Measurements from ENCODE around the gene TXNL1. TPM values are rescaled to one million over a fixed set of nuclear protein-coding genes. Genes with fewer than 3 reads are reported as not detected.

TXNL1 gene
- total RNA-seq, 2 experiments from 2014 or later = 41.5 to 41.6 TPM

- no peaks in the 10 kb centered on the region for H3K9me3 ChIP-seq (ENCODE audit: control insufficient read depth in 1 of 2, insufficient read depth in 1 of 2, low read length in 2 of 2)
These were observed 22.5 kb downstream of the TXNL1 start for GRCh38 chr18:56615738-56616520.

GRCh38 chr18:56606618-56607017 is 31.8 kb downstream of the TXNL1 start:
- Histone ChIP-seq H3K9me3 (ENCODE audit: control insufficient read depth in 1 of 2, insufficient read depth in 1 of 2, low read length in 2 of 2) (no peaks in the 10 kb centered on the region), H3K4me3 (ENCODE audit: low read length) (no peak overlapping the region), H3K27me3 (ENCODE audit: control insufficient read depth in 1 of 2, insufficient read depth in 2 of 2, low read length in 2 of 2) (no peaks in the 10 kb centered on the region), H3K27ac (ENCODE audit: low read depth in 1 of 2, low read length in 2 of 2) (no peak overlapping the region), H3K36me3 (ENCODE audit: insufficient read depth, low read length) (peaks cover 60% of the 10 kb centered on the region), H3K4me1 (ENCODE audit: insufficient read depth, low read length) (no peaks in the 10 kb centered on the region)
- Mint-ChIP-seq H3K9me3 (no peaks in the 10 kb centered on the region), H3K27ac (no peak overlapping the region), H3K27me3 (no peaks in the 10 kb centered on the region), H3K4me3 (no peak overlapping the region), H3K36me3 (ENCODE audit: low read depth) (peaks cover 79% of the 10 kb centered on the region), H3K4me1 (ENCODE audit: low read depth) (no peaks in the 10 kb centered on the region)
- ChIA-PET POLR2A (no interaction called here), CTCF (no interaction called here)
- ATAC-seq (ENCODE audit: poor library complexity) (no peak), DNase-seq (no peak)
- TF ChIP-seq CTCF (IDR thresholded peaks at IDR 0.05) = no peak
- intact Hi-C loops (cut with DNase I, micrococcal nuclease) = loop anchor here in 1 of 2 experiments (5.0 kb wide), 1 partner anchor 96 kb away; no protein-coding TSS in a partner anchor

More at GRCh38 chr18:56615738-56616520, 22.5 kb downstream of the TXNL1 start:
- intact Hi-C loops (cut with DNase I, micrococcal nuclease) = no loop called here
- H3K9me3 Mint-ChIP-seq = no peaks in the 10 kb centered on the region
- no peak for TF ChIP-seq CTCF (IDR thresholded peaks at IDR 0.05)
- no peak overlapping the region for H3K27ac ChIP-seq (ENCODE audit: low read depth in 1 of 2, low read length in 2 of 2)
- ChIA-PET POLR2A (no interaction called here), CTCF (interaction anchor here (0.8 kb wide), 1 partner anchor 87 kb away, joined by 3 read pairs; no protein-coding TSS in a partner anchor)
- H3K36me3 Mint-ChIP-seq (ENCODE audit: low read depth) = peaks cover 84% of the 10 kb centered on the region
- H3K4me1 ChIP-seq (ENCODE audit: insufficient read depth, low read length) = no peaks in the 10 kb centered on the region
- H3K4me1 Mint-ChIP-seq (ENCODE audit: low read depth) = no peaks in the 10 kb centered on the region
- H3K27ac Mint-ChIP-seq = no peak overlapping the region
- H3K4me3 Mint-ChIP-seq = no peak overlapping the region
- peaks cover 62% of the 10 kb centered on the region for H3K36me3 ChIP-seq (ENCODE audit: insufficient read depth, low read length)
- no peaks in the 10 kb centered on the region for H3K27me3 Mint-ChIP-seq
- no peaks in the 10 kb centered on the region for H3K27me3 ChIP-seq (ENCODE audit: control insufficient read depth in 1 of 2, insufficient read depth in 2 of 2, low read length in 2 of 2)
- ATAC-seq (ENCODE audit: poor library complexity) = no peak
- DNase-seq = no peak
- no peak overlapping the region for H3K4me3 ChIP-seq (ENCODE audit: low read length)

GRCh38 chr18:56598422-56598821 is 40.0 kb downstream of the TXNL1 start:
- Mint-ChIP-seq H3K4me1 (ENCODE audit: low read depth) (no peaks in the 10 kb centered on the region), H3K4me3 (no peak overlapping the region), H3K27ac (no peak overlapping the region), H3K9me3 (peaks cover 2% of the 10 kb centered on the region), H3K27me3 (no peaks in the 10 kb centered on the region), H3K36me3 (ENCODE audit: low read depth) (peaks cover 10% of the 10 kb centered on the region)
- Histone ChIP-seq H3K27ac (ENCODE audit: low read depth in 1 of 2, low read length in 2 of 2) (no peak overlapping the region), H3K9me3 (ENCODE audit: control insufficient read depth in 1 of 2, insufficient read depth in 1 of 2, low read length in 2 of 2) (peaks cover 0 to 3% of the 10 kb centered on the region in 2 experiments), H3K27me3 (ENCODE audit: control insufficient read depth in 1 of 2, insufficient read depth in 2 of 2, low read length in 2 of 2) (no peaks in the 10 kb centered on the region), H3K4me3 (ENCODE audit: low read length) (no peak overlapping the region), H3K36me3 (ENCODE audit: insufficient read depth, low read length) (peaks cover 9% of the 10 kb centered on the region), H3K4me1 (ENCODE audit: insufficient read depth, low read length) (no peaks in the 10 kb centered on the region)
- no peak for DNase-seq
- POLR2A ChIA-PET = no interaction called here
- TF ChIP-seq CTCF (IDR thresholded peaks at IDR 0.05) = no peak
- intact Hi-C loops (cut with DNase I, micrococcal nuclease) = no loop called here
- no peak for ATAC-seq (ENCODE audit: poor library complexity)
- CTCF ChIA-PET = interaction anchor here (1.4 kb wide), 1 partner anchor 14 kb away, joined by 3 read pairs; no protein-coding TSS in a partner anchor

All from CD4-positive, alpha-beta T cell (primary cell).